ENCODE results near the gene PSMD12. TPM values are rescaled to one million over a fixed set of nuclear protein-coding genes. Genes with fewer than 3 reads are reported as not detected.

Gene PSMD12
- polyA plus RNA-seq, 1 of the 3 experiments (the other 2 are of a cell fraction), result 31.4 TPM

GRCh38 chr17:67415291-67415690, 48.9 kb upstream of the PSMD12 start:
- DNase-seq, result no peak
- Histone ChIP-seq H3K4me3 (ENCODE audit: low read depth in 2 of 2, low read length in 1 of 2) (no peak overlapping the region), H3F3A (replicated peaks; ENCODE audit: insufficient read depth) (peaks cover 5% of the 10 kb centered on the region), H3K9ac (no peak overlapping the region), H2AFZ (ENCODE audit: low read depth) (no peak overlapping the region), H3K27ac (ENCODE audit: low read depth in 2 of 2, low read length in 1 of 2) (no peak overlapping the region), H3K79me2 (ENCODE audit: insufficient read depth) (peaks cover 15% of the 10 kb centered on the region; the same call in 1 of the 2 replicates), H3K4me1 (ENCODE audit: control insufficient read depth in 1 of 2, insufficient read depth in 2 of 2, low read depth in 1 of 2, low read length in 1 of 2) (no peaks in the 10 kb centered on the region), H4K20me1 (ENCODE audit: insufficient read depth) (no peaks in the 10 kb centered on the region), H3K27me3 (ENCODE audit: insufficient read depth) (no peaks in the 10 kb centered on the region), H3K9me3 (no peaks in the 10 kb centered on the region), H3K4me2 (no peak overlapping the region), H3K9me2 (no peaks in the 10 kb centered on the region), H3K36me3 (replicated peaks in 1 of 2; ENCODE audit: control insufficient read depth in 1 of 2, insufficient read depth in 2 of 2, low read length in 1 of 2) (no peaks in the 10 kb centered on the region)
- ChIA-PET CTCF (interaction anchor here (1.3 kb wide), 1 partner anchor 28 kb away, joined by 4 read pairs; no protein-coding TSS in a partner anchor), POLR2A (no interaction called here)
- 94% methylated on average over 7 of the region's 7 CpGs for WGBS (ENCODE audit: low lambda C conversion rate)
- TF ChIP-seq MEF2A (IDR thresholded peaks at IDR 0.05; ENCODE audit: borderline replicate concordance, low read depth), result no peak
- no peak for TF ChIP-seq RCOR1 (IDR thresholded peaks at IDR 0.05; ENCODE audit: low read length)
- TF ChIP-seq USF2 (IDR thresholded peaks at IDR 0.05; ENCODE audit: borderline replicate concordance, low read depth, low read length), result no peak
- TF ChIP-seq TAF1 (IDR thresholded peaks at IDR 0.05; ENCODE audit: borderline replicate concordance, low read depth, low read length), result no peak
- TF ChIP-seq ZBTB33 (IDR thresholded peaks at IDR 0.05; ENCODE audit: borderline replicate concordance, low read depth), result no peak
- no peak for TF ChIP-seq ELF1 (IDR thresholded peaks at IDR 0.05)
- no peak for TF ChIP-seq EZH2phosphoT487 (IDR thresholded peaks at IDR 0.05; ENCODE audit: borderline replicate concordance, low read depth)

GRCh38 chr17:67414559-67414958, 48.2 kb upstream of the PSMD12 start:
- Histone ChIP-seq H4K20me1 (ENCODE audit: insufficient read depth) (no peaks in the 10 kb centered on the region), H3K9me2 (no peaks in the 10 kb centered on the region), H3K4me2 (no peak overlapping the region), H3K9ac (no peak overlapping the region), H3K9me3 (no peaks in the 10 kb centered on the region), H3K27me3 (ENCODE audit: insufficient read depth) (no peaks in the 10 kb centered on the region), H3K79me2 (ENCODE audit: insufficient read depth) (peaks cover 19% of the 10 kb centered on the region; the same call in 1 of the 2 replicates), H2AFZ (ENCODE audit: low read depth) (no peak overlapping the region), H3F3A (replicated peaks; ENCODE audit: insufficient read depth) (peaks cover 5% of the 10 kb centered on the region), H3K27ac (ENCODE audit: low read depth in 2 of 2, low read length in 1 of 2) (no peak overlapping the region), H3K36me3 (replicated peaks in 1 of 2; ENCODE audit: control insufficient read depth in 1 of 2, insufficient read depth in 2 of 2, low read length in 1 of 2) (no peaks in the 10 kb centered on the region), H3K4me1 (ENCODE audit: control insufficient read depth in 1 of 2, insufficient read depth in 2 of 2, low read depth in 1 of 2, low read length in 1 of 2) (no peaks in the 10 kb centered on the region), H3K4me3 (ENCODE audit: low read depth in 2 of 2, low read length in 1 of 2) (no peak overlapping the region)
- CTCF ChIA-PET, result interaction anchor here (1.3 kb wide), 1 partner anchor 28 kb away, joined by 4 read pairs; no protein-coding TSS in a partner anchor
- WGBS (ENCODE audit: low lambda C conversion rate), result 92% methylated on average over 2 of the region's 2 CpGs
- no peak for DNase-seq
- POLR2A ChIA-PET, result no interaction called here
- TF ChIP-seq EP300 (IDR thresholded peaks at IDR 0.05; ENCODE audit: borderline replicate concordance in 1 of 2, low read depth in 1 of 2, low read length in 1 of 2), result no peak
- TF ChIP-seq RAD21 (IDR thresholded peaks at IDR 0.05; ENCODE audit: low read length), result no peak
- TF ChIP-seq ZBTB33 (IDR thresholded peaks at IDR 0.05; ENCODE audit: borderline replicate concordance, low read depth), result no peak

Measured in SK-N-SH (cell line).